SU-DHL-6 (cell line): ENCODE results near the gene GNAI2.

ENCODE experiments used
- H2AFZ ChIP-seq: fragments of 200-600 bp; sonication (generic); 2 replicates; pipeline ENCODE4 v1.6.1; 2014; ENCODE audit warnings: low read depth, mild to moderate bottlenecking, moderate library complexity, mixed read lengths, antibody characterized with exemption, low read length; ENCODE audit not compliant: severe bottlenecking
- H3F3A ChIP-seq: fragments of 200-600 bp; shearing (Covaris generic); 2 replicates; pipeline ENCODE4 v1.6.0; 2016; ENCODE audit warnings: antibody characterized with exemption, mild to moderate bottlenecking; ENCODE audit not compliant: insufficient read depth
- H3K27ac ChIP-seq: fragments of 200-600 bp; sonication (generic); 2 replicates; pipeline ENCODE4 v1.5.1; 2016; ENCODE audit warnings: low read depth, mild to moderate bottlenecking, low read length, moderate library complexity, mixed read lengths
- H3K27me3 ChIP-seq: fragments of 200-600 bp; sonication (generic), shearing (Covaris generic); 2 replicates; pipeline ENCODE4 v1.6.0; 2014; ENCODE audit warnings: mild to moderate bottlenecking, low read length
- H3K36me3 ChIP-seq: fragments of 200-600 bp; sonication (generic); 2 replicates; pipeline ENCODE4 v1.6.1; 2014; ENCODE audit warnings: mild to moderate bottlenecking, low read length, mixed read lengths
- H3K4me2 ChIP-seq: fragments of 300-600, 200-600 bp; shearing (Covaris generic), sonication (generic); 2 replicates; pipeline ENCODE4 v1.6.0; 2014; ENCODE audit warnings: low read length, low read depth, mild to moderate bottlenecking; ENCODE audit not compliant: poor library complexity, severe bottlenecking
- H3K4me3 ChIP-seq: fragments of 200-600 bp; sonication (generic); 2 replicates; pipeline ENCODE4 v1.5.1; 2014; ENCODE audit warnings: antibody characterized with exemption, low read length, mild to moderate bottlenecking, mixed read lengths; ENCODE audit not compliant: insufficient read depth, poor library complexity, severe bottlenecking
- H3K79me2 ChIP-seq: fragments of 200-600 bp; sonication (generic); 2 replicates; pipeline ENCODE4 v1.6.1; 2014; ENCODE audit warnings: mild to moderate bottlenecking, low read length, moderate library complexity; ENCODE audit not compliant: insufficient read depth
- H3K9ac ChIP-seq: fragments of 200-600 bp; sonication (generic); 2 replicates; pipeline ENCODE4 v1.7.0; 2014; ENCODE audit warnings: mild to moderate bottlenecking, low read length
- H3K9me2 ChIP-seq: fragments of 200-600 bp; sonication (generic); replicated peaks from 2 replicates; pipeline ENCODE4 v1.6.1; 2014; ENCODE audit warnings: low read length; ENCODE audit not compliant: insufficient read depth
- H3K9me3 ChIP-seq: fragments of 200-600 bp; sonication (generic); 2 replicates; pipeline ENCODE4 v1.6.1; 2014; ENCODE audit warnings: low read length, mixed read lengths; ENCODE audit not compliant: insufficient read depth
- H4K20me1 ChIP-seq: fragments of 200-600 bp; sonication (generic); 2 replicates; pipeline ENCODE4 v1.6.1; 2014; ENCODE audit warnings: low read depth, mild to moderate bottlenecking, antibody characterized with exemption, low read length, moderate library complexity, mixed read lengths
- CTCF ChIP-seq: fragments of 200-600 bp; sonication (generic); IDR thresholded peaks from one replicate; pipeline ENCODE4 v1.5.1; 2017; ENCODE audit warnings: antibody characterized with exemption, mild to moderate bottlenecking, low read length, moderate library complexity; ENCODE audit not compliant: insufficient read depth, poor library complexity, severe bottlenecking
- EZH2phosphoT487 ChIP-seq: fragments of 200-600 bp; sonication (generic), shearing (Covaris generic); conservative IDR thresholded peaks from 2 replicates; pipeline ENCODE4 v1.6.1; 2018; ENCODE audit warnings: mild to moderate bottlenecking, antibody characterized with exemption, low read length, moderate library complexity, mixed read lengths

GNAI2 gene

GRCh38 chr3:50266836-50267235 is 30.8 kb downstream of the GNAI2 start:
- H3K4me3 ChIP-seq: no peak overlapping the region

GRCh38 chr3:50267280-50267913 is 31.4 kb downstream of the GNAI2 start:
- Histone ChIP-seq H3F3A (no peaks in the 10 kb centered on the region), H3K27ac (no peak overlapping the region), H3K4me3 (no peak overlapping the region), H3K36me3 (no peaks in the 10 kb centered on the region), H3K27me3 (no peaks in the 10 kb centered on the region), H3K4me2 (no peak overlapping the region), H3K79me2 (no peaks in the 10 kb centered on the region), H3K9me3 (no peaks in the 10 kb centered on the region), H3K9ac (no peak overlapping the region), H4K20me1 (no peaks in the 10 kb centered on the region), H3K9me2 (no peaks in the 10 kb centered on the region), H2AFZ (no peak overlapping the region)
- TF ChIP-seq EZH2phosphoT487: no peak
- no peak for TF ChIP-seq CTCF

More at GRCh38 chr3:50266836-50267235, 30.8 kb downstream of the GNAI2 start:
- TF ChIP-seq EZH2phosphoT487 (no peak), CTCF (no peak)
- Histone ChIP-seq H3K27me3 (no peaks in the 10 kb centered on the region), H2AFZ (no peak overlapping the region), H3K27ac (no peak overlapping the region), H3K9me3 (no peaks in the 10 kb centered on the region), H3K9me2 (no peaks in the 10 kb centered on the region), H3K4me2 (no peak overlapping the region), H3K36me3 (no peaks in the 10 kb centered on the region), H4K20me1 (no peaks in the 10 kb centered on the region), H3K79me2 (no peaks in the 10 kb centered on the region), H3K9ac (no peak overlapping the region), H3F3A (no peaks in the 10 kb centered on the region)

- H3K79me2 ChIP-seq: no peaks in the 10 kb centered on the region
- H4K20me1 ChIP-seq: no peaks in the 10 kb centered on the region
- no peak overlapping the region for H3K27ac ChIP-seq
- no peaks in the 10 kb centered on the region for H3K9me2 ChIP-seq
- no peak overlapping the region for H2AFZ ChIP-seq
- no peak for TF ChIP-seq EZH2phosphoT487
- TF ChIP-seq CTCF: no peak
- H3K4me3 ChIP-seq: no peak overlapping the region
- H3K4me2 ChIP-seq: no peak overlapping the region
- no peaks in the 10 kb centered on the region for H3K36me3 ChIP-seq
- H3K9ac ChIP-seq: no peak overlapping the region
- no peaks in the 10 kb centered on the region for H3K9me3 ChIP-seq
- H3K27me3 ChIP-seq: no peaks in the 10 kb centered on the region
- H3F3A ChIP-seq: no peaks in the 10 kb centered on the region
These were observed 32.3 kb downstream of the GNAI2 start for GRCh38 chr3:50268276-50268675.
